BLaER1 (cell line): ENCODE data around the gene CEL.

Experiments used
- H3K27ac ChIP-seq: shearing (Covaris generic); formaldehyde crosslinking; 2 replicates; pipeline ENCODE4 v1.8.1; 2022
- H3K27me3 ChIP-seq: shearing (Covaris generic); formaldehyde crosslinking; 2 replicates; pipeline ENCODE4 v1.8.1; 2022
- H3K36me3 ChIP-seq: shearing (Covaris generic); formaldehyde crosslinking; 2 replicates; pipeline ENCODE4 v1.8.1; 2022
- H3K4me1 ChIP-seq: shearing (Covaris generic); formaldehyde crosslinking; 2 replicates; pipeline ENCODE4 v1.8.1; 2022
- H3K4me2 ChIP-seq: shearing (Covaris generic); formaldehyde crosslinking; 2 replicates; pipeline ENCODE4 v1.8.1; 2022
- H3K4me3 ChIP-seq: shearing (Covaris generic); formaldehyde crosslinking; 2 replicates; pipeline ENCODE4 v1.8.1; 2022
- H3K9ac ChIP-seq: shearing (Covaris generic); formaldehyde crosslinking; 2 replicates; pipeline ENCODE4 v1.8.1; 2022
- H3K9me3 ChIP-seq: shearing (Covaris generic); formaldehyde crosslinking; 2 replicates; pipeline ENCODE4 v1.8.1; 2022
- H4K20me1 ChIP-seq: shearing (Covaris generic); formaldehyde crosslinking; 2 replicates; pipeline ENCODE4 v1.8.1; 2022
- Cebpa-rat ChIP-seq: shearing (Covaris generic); IDR thresholded peaks from 2 replicates; pipeline ENCODE4 v1.8.1; 2022

CEL gene

DNA sequence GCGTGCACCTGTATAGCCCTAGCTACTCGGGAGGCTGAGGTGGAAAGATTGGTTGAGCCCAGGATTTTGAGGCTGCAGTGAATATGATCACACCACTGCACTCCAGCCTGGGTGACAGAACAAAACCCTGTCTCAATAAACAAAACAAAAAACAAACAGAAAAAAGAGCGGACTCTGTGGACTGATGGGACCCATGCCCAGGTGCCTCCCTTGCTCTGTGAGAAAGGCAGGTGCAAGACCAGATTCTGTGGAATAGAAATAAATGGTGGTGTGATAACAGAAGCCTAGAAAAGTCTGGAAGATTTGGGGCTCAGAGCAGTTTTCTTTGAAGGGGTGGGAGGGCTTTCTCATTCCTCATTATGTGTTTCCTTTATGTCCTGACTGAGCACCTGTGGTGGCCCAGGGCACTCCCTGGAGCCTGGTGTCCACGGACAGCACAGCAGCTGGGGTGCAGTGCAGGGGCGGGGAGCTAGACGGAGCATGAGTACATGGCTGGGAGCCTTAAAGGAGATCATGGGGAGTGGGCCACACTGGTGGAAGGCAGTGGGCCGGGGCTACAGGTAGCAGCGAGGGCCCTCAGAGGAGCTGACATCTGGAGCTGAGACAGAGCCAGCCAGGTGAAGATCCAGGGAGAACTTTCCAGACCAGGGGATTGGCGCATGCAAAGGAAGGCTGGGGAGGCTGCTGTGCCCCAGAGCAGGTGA is 15.4 kb upstream of the CEL start:
- peaks cover 88% of the 10 kb centered on the region for H4K20me1 ChIP-seq
- peaks cover 18% of the 10 kb centered on the region for H3K4me1 ChIP-seq
- H3K36me3 ChIP-seq = peaks cover 95% of the 10 kb centered on the region
- H3K4me2 ChIP-seq = no peak overlapping the region
- H3K27me3 ChIP-seq = no peaks in the 10 kb centered on the region
- no peak overlapping the region for H3K27ac ChIP-seq
- H3K4me3 ChIP-seq = no peak overlapping the region
- TF ChIP-seq Cebpa-rat = no peak
- no peak overlapping the region for H3K9ac ChIP-seq
- H3K9me3 ChIP-seq = no peaks in the 10 kb centered on the region

- Histone ChIP-seq H3K36me3 (peaks cover 95% of the 10 kb centered on the region), H3K27ac (no peak overlapping the region), H4K20me1 (peaks cover 88% of the 10 kb centered on the region), H3K27me3 (no peaks in the 10 kb centered on the region), H3K9me3 (no peaks in the 10 kb centered on the region), H3K9ac (no peak overlapping the region), H3K4me3 (no peak overlapping the region), H3K4me1 (peaks cover 17% of the 10 kb centered on the region), H3K4me2 (no peak overlapping the region)
- TF ChIP-seq Cebpa-rat = no peak
Measured at GRCh38 chr9:133046900-133047295, 14.9 kb upstream of the CEL start.

DNA sequence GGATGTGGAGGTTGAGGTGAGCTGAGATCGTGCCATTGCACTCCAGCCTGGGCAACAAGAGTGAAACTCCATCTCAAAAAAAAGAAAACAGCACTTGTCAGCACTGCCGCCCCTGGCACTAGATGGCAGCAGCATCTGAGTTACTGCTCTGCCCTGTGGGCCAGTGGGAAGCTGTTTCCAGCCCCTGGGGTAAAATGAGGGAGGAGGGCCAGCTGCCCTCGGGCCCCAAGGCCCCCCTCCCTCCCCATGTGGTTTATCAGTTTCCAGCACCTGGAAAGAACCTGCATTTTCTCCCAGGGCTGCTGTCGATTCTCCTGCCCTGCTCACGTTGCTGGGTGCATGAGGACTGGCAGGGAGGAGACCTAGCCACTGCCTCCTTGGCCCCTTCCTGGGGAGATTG is 13.2 kb upstream of the CEL start:
- Histone ChIP-seq H3K27me3 (no peaks in the 10 kb centered on the region), H3K4me1 (peaks cover 17% of the 10 kb centered on the region), H3K9ac (no peak overlapping the region), H3K27ac (0 out of 2 replicates have a peak overlapping the region, but pooled peaks have one; percentile 51), H3K4me2 (peak overlapping the region; percentile 42), H3K9me3 (no peaks in the 10 kb centered on the region), H4K20me1 (peaks cover 72% of the 10 kb centered on the region), H3K36me3 (peaks cover 95% of the 10 kb centered on the region), H3K4me3 (no peak overlapping the region)
- no peak for TF ChIP-seq Cebpa-rat

GRCh38 chr9:133049043-133049442 is 12.7 kb upstream of the CEL start:
- TF ChIP-seq Cebpa-rat = no peak
- Histone ChIP-seq H3K4me1 (peaks cover 17% of the 10 kb centered on the region), H3K4me3 (no peak overlapping the region), H3K9me3 (no peaks in the 10 kb centered on the region), H3K9ac (no peak overlapping the region), H4K20me1 (peaks cover 70% of the 10 kb centered on the region), H3K4me2 (peak overlapping the region; percentile 42), H3K27me3 (no peaks in the 10 kb centered on the region), H3K36me3 (peaks cover 95% of the 10 kb centered on the region), H3K27ac (0 out of 2 replicates have a peak overlapping the region, but pooled peaks have one; percentile 51)

- H4K20me1 ChIP-seq = peaks cover 74% of the 10 kb centered on the region
- H3K9ac ChIP-seq = no peak overlapping the region
- no peaks in the 10 kb centered on the region for H3K9me3 ChIP-seq
- no peak overlapping the region for H3K4me3 ChIP-seq
- no peak overlapping the region for H3K27ac ChIP-seq
- no peak for TF ChIP-seq Cebpa-rat
- no peak overlapping the region for H3K4me2 ChIP-seq
- peaks cover 95% of the 10 kb centered on the region for H3K36me3 ChIP-seq
- peaks cover 24% of the 10 kb centered on the region for H3K4me1 ChIP-seq
- no peaks in the 10 kb centered on the region for H3K27me3 ChIP-seq
Measured at GRCh38 chr9:133050142-133050541, 11.6 kb upstream of the CEL start.

DNA sequence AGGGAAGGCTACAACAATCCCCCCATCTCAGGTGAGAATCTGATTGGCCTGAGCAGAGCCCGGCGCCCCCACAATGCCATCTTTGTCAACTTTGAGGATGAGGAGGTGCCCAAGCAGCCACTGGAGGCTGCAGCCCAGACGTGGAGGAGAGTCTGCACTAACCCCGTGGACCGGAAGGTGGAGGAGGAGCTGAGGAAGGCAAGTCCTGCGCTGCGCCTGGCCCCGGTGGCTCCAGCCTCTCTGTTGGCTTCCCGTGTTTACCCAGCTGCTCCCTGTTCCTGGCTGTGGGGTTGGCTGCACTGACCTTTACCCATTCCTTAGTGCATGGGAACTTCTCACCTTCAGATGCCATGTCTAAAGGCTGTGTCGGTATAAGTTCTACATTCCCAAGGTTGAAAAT is 11.0 kb upstream of the CEL start:
- Histone ChIP-seq H4K20me1 (peaks cover 74% of the 10 kb centered on the region), H3K9ac (no peak overlapping the region), H3K27ac (no peak overlapping the region), H3K27me3 (no peaks in the 10 kb centered on the region), H3K4me1 (peaks cover 30% of the 10 kb centered on the region), H3K4me2 (no peak overlapping the region), H3K9me3 (no peaks in the 10 kb centered on the region), H3K4me3 (no peak overlapping the region), H3K36me3 (peaks cover 95% of the 10 kb centered on the region)
- TF ChIP-seq Cebpa-rat = no peak

DNA sequence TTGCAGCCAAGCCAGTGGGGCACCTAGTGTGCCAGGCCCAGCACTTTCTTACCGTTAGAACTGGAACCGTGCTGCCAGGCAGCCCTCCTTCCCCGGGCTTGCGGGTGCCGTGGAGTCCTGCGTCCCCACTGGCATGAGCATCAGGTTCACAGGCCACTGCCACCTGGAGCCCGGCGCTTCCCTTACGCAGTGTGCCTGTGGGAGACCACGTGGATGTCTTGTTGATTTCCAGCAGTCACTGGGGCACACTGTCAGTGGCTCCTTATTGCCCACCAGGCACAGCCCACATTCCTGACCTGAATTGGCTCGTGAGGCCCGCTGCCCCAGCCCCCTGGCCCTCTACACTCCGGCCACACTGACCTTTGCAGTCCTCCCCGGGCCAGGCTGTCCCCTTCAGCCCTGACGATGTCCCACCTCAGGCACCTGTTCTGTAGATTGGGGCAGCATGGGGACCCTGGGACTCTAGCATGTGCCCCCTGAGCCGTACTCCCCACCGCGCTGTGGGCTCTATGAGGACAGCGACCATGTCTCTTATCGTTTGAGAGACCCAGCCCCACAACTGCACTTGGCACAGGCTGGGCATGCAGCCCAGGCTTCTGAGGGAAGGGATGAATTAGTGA is 10.4 kb upstream of the CEL start:
- H3K27ac ChIP-seq = no peak overlapping the region
- H3K36me3 ChIP-seq = peaks cover 95% of the 10 kb centered on the region
- H3K9ac ChIP-seq = no peak overlapping the region
- no peaks in the 10 kb centered on the region for H3K9me3 ChIP-seq
- H4K20me1 ChIP-seq = peaks cover 74% of the 10 kb centered on the region
- TF ChIP-seq Cebpa-rat = no peak
- no peak overlapping the region for H3K4me2 ChIP-seq
- H3K4me3 ChIP-seq = no peak overlapping the region
- no peaks in the 10 kb centered on the region for H3K27me3 ChIP-seq
- H3K4me1 ChIP-seq = peaks cover 36% of the 10 kb centered on the region

DNA sequence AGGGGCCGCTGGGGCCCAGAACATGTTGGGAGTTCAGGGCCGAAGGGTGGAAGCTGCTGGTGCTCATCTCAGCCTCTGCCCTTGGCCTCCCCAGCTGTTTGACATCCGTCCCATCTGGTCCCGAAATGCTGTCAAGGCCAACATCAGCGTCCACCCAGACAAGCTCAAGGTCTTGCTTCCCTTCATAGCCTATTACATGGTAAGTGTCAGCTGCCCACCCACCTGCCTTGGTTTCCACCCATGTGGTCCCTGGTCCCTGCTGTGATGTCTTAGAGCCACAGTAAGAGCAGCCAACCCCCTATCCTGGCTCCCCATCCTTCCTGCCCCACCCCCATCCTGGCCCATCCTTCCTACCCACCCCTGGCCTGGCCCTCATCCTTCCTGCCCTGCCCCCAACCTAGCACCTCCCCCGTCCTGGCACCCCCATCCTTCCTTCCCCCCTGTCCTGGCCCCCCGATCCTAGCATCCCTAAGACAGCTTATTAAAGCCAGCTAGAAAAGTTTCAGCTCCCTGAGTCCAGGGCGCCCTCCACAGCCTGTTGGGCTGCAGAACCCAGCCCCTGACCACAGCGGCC is 9.7 kb upstream of the CEL start:
- H3K27ac ChIP-seq = no peak overlapping the region
- H3K9ac ChIP-seq = no peak overlapping the region
- no peaks in the 10 kb centered on the region for H3K9me3 ChIP-seq
- no peak for TF ChIP-seq Cebpa-rat
- no peak overlapping the region for H3K4me3 ChIP-seq
- peaks cover 90% of the 10 kb centered on the region for H3K36me3 ChIP-seq
- H3K4me1 ChIP-seq = peaks cover 43% of the 10 kb centered on the region
- peaks cover 74% of the 10 kb centered on the region for H4K20me1 ChIP-seq
- H3K4me2 ChIP-seq = no peak overlapping the region
- no peaks in the 10 kb centered on the region for H3K27me3 ChIP-seq

GRCh38 chr9:133054194-133054890 is 7.4 kb upstream of the CEL start:
- TF ChIP-seq Cebpa-rat = no peak

DNA sequence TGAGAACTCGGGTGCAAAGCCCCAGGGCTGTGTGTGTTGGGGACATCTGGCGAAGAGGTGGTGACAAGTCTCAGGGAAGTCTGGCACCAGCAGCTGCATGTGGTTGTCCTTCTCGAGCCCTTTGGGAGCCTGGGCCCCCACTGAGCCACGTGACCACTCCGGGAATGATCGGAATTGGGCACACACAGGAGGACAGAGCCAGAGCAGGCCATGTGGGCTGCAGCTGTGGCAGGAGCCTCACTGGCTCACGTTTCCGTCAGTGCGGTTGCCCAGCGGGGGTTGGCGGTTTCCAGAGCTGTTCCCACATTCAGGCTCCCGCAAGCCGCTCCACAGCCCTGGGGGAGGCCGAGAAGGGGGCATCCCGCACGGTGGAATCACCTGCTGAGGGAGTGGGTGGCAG is 6.8 kb upstream of the CEL start:
- no peak for TF ChIP-seq Cebpa-rat

More at GRCh38 chr9:133054194-133054890, 7.4 kb upstream of the CEL start:
- peak overlapping the region; percentile 77; the same call in 1 of the 2 replicates for H3K27ac ChIP-seq
- peaks cover 49% of the 10 kb centered on the region for H3K4me1 ChIP-seq
- H3K36me3 ChIP-seq = peaks cover 84% of the 10 kb centered on the region
- H3K9ac ChIP-seq = no peak overlapping the region
- H4K20me1 ChIP-seq = peaks cover 59% of the 10 kb centered on the region
- H3K9me3 ChIP-seq = no peaks in the 10 kb centered on the region
- no peak overlapping the region for H3K4me2 ChIP-seq
- no peaks in the 10 kb centered on the region for H3K27me3 ChIP-seq
- H3K4me3 ChIP-seq = no peak overlapping the region

More for the DNA sequence above, 6.8 kb upstream of the CEL start:
- H3K27ac ChIP-seq = peak overlapping the region; percentile 77
- H3K9me3 ChIP-seq = no peaks in the 10 kb centered on the region
- peaks cover 78% of the 10 kb centered on the region for H3K36me3 ChIP-seq
- H3K4me2 ChIP-seq = no peak overlapping the region
- H4K20me1 ChIP-seq = peaks cover 52% of the 10 kb centered on the region
- H3K27me3 ChIP-seq = no peaks in the 10 kb centered on the region
- H3K4me3 ChIP-seq = no peak overlapping the region
- H3K4me1 ChIP-seq = peaks cover 55% of the 10 kb centered on the region
- no peak overlapping the region for H3K9ac ChIP-seq
